Measurements from ENCODE around the gene LY9.

LY9 gene

DNA sequence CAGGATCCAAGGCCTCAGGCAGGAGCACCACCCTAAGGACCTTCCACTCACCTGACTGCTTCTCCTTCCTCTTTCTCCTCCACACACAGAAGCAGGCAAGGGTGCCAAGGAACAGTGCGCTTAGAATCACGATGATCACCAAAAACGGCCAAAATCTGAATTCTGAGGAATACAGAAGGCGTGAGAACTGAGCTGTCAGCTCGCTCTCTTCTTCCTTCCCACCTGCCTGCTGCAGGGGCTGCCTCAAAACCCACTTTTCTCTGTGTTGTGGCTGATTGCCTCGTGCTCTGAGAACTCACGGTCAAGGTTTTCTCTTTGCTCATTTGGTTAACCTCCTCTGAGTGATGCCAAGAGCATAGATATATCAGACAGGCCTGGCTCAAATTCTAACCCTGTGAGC is 42.9 kb downstream of the LY9 start:
- no peaks in the 10 kb centered on the region for H3K9me3 ChIP-seq (ENCODE audit: insufficient read depth, low read depth, low read length)
- no peaks in the 10 kb centered on the region for H4K20me1 ChIP-seq (ENCODE audit: insufficient read depth, low read length, poor library complexity, severe bottlenecking)
- H3K9ac ChIP-seq (ENCODE audit: low read depth, low read length, poor library complexity, severe bottlenecking) = peak overlapping the region; percentile 73
- TF ChIP-seq, protein P1, sequence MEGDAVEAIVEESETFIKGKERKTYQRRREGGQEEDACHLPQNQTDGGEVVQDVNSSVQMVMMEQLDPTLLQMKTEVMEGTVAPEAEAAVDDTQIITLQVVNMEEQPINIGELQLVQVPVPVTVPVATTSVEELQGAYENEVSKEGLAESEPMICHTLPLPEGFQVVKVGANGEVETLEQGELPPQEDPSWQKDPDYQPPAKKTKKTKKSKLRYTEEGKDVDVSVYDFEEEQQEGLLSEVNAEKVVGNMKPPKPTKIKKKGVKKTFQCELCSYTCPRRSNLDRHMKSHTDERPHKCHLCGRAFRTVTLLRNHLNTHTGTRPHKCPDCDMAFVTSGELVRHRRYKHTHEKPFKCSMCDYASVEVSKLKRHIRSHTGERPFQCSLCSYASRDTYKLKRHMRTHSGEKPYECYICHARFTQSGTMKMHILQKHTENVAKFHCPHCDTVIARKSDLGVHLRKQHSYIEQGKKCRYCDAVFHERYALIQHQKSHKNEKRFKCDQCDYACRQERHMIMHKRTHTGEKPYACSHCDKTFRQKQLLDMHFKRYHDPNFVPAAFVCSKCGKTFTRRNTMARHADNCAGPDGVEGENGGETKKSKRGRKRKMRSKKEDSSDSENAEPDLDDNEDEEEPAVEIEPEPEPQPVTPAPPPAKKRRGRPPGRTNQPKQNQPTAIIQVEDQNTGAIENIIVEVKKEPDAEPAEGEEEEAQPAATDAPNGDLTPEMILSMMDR (conservative IDR thresholded peaks at IDR 0.05; ENCODE audit: low read length) = no peak
- no peak for TF ChIP-seq EZH2phosphoT487 (IDR thresholded peaks at IDR 0.05; ENCODE audit: borderline replicate concordance)
- peaks cover 62% of the 10 kb centered on the region; the same call in 1 of the 2 replicates for H3K36me3 ChIP-seq (ENCODE audit: insufficient read depth, low read length)
- H2AFZ ChIP-seq (ENCODE audit: low read length) = no peak overlapping the region
- H3K79me2 ChIP-seq (ENCODE audit: insufficient read depth, low read length) = peaks cover 60% of the 10 kb centered on the region
- H3K4me3 ChIP-seq (ENCODE audit: low read length, poor library complexity, severe bottlenecking) = peak overlapping the region; percentile 56
- H3K9me2 ChIP-seq (replicated peaks; ENCODE audit: low read depth, low read length) = no peaks in the 10 kb centered on the region
- H3K4me2 ChIP-seq (ENCODE audit: low read depth, low read length, poor library complexity, severe bottlenecking) = peak overlapping the region; percentile 82
- H3F3A ChIP-seq (ENCODE audit: low read depth) = peaks cover 17% of the 10 kb centered on the region
- H3K4me1 ChIP-seq (ENCODE audit: insufficient read depth, low read length, poor library complexity, severe bottlenecking) = peaks cover 77% of the 10 kb centered on the region
- H3K27me3 ChIP-seq (ENCODE audit: insufficient read depth, low read length, poor library complexity, severe bottlenecking) = no peaks in the 10 kb centered on the region

DNA sequence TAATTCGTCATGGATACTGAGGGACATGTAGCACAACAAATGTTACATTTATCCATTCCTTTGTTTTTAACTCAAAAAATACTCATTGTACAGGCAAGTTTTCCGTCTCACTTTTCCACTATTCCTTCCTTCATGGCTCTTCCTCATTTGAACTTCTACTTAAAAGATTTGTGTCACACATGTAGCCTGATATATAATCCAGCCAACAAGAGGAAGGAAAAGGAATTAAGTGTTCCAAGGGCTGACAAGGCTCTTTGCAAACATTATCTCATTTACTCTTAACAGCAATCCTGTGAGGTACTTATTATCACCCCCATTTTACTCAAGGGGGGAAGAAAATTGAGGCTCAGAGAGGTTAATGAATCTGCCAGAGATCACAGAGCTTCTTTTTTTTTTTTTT is 43.8 kb downstream of the LY9 start:
- peak overlapping the region; percentile 73 for H3K9ac ChIP-seq (ENCODE audit: low read depth, low read length, poor library complexity, severe bottlenecking)
- peaks cover 55% of the 10 kb centered on the region; the same call in 1 of the 2 replicates for H3K36me3 ChIP-seq (ENCODE audit: insufficient read depth, low read length)
- no peak overlapping the region for H3K4me3 ChIP-seq (ENCODE audit: low read length, poor library complexity, severe bottlenecking)
- TF ChIP-seq, protein P1 (conservative IDR thresholded peaks at IDR 0.05; ENCODE audit: low read length) = no peak
- no peak for TF ChIP-seq EZH2phosphoT487 (IDR thresholded peaks at IDR 0.05; ENCODE audit: borderline replicate concordance)
- H4K20me1 ChIP-seq (ENCODE audit: insufficient read depth, low read length, poor library complexity, severe bottlenecking) = no peaks in the 10 kb centered on the region
- peaks cover 68% of the 10 kb centered on the region for H3K79me2 ChIP-seq (ENCODE audit: insufficient read depth, low read length)
- no peak overlapping the region for H3K4me2 ChIP-seq (ENCODE audit: low read depth, low read length, poor library complexity, severe bottlenecking)
- no peak overlapping the region for H2AFZ ChIP-seq (ENCODE audit: low read length)
- H3F3A ChIP-seq (ENCODE audit: low read depth) = peaks cover 17% of the 10 kb centered on the region
- H3K27me3 ChIP-seq (ENCODE audit: insufficient read depth, low read length, poor library complexity, severe bottlenecking) = no peaks in the 10 kb centered on the region
- no peaks in the 10 kb centered on the region for H3K9me3 ChIP-seq (ENCODE audit: insufficient read depth, low read depth, low read length)
- no peaks in the 10 kb centered on the region for H3K9me2 ChIP-seq (replicated peaks; ENCODE audit: low read depth, low read length)
- H3K4me1 ChIP-seq (ENCODE audit: insufficient read depth, low read length, poor library complexity, severe bottlenecking) = peaks cover 86% of the 10 kb centered on the region

DNA sequence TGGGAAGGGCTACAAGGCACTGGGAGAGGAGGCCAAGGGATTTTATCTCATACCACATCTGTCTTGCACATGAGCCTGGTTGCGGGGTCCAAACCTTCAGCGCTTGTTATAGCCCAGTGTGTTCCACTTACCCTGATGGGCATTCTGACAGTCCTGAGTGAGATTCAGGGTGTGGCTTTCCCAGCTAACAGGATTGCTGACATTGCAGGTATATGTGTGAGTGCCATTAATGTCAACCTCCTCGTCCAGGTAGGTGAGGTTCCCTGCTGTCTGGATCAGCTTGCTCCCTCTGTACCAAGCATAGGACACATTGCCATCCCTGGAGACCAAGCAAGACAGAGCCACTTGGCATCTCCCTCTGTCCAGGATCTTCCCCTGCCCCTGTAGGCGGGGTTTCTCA is 45.1 kb downstream of the LY9 start:
- H3K9me3 ChIP-seq (ENCODE audit: insufficient read depth, low read depth, low read length) = no peaks in the 10 kb centered on the region
- no peak overlapping the region for H3K4me2 ChIP-seq (ENCODE audit: low read depth, low read length, poor library complexity, severe bottlenecking)
- no peak overlapping the region for H3K4me3 ChIP-seq (ENCODE audit: low read length, poor library complexity, severe bottlenecking)
- H3K4me1 ChIP-seq (ENCODE audit: insufficient read depth, low read length, poor library complexity, severe bottlenecking) = peaks cover 86% of the 10 kb centered on the region
- no peak overlapping the region for H2AFZ ChIP-seq (ENCODE audit: low read length)
- peaks cover 17% of the 10 kb centered on the region for H3F3A ChIP-seq (ENCODE audit: low read depth)
- H3K79me2 ChIP-seq (ENCODE audit: insufficient read depth, low read length) = peaks cover 76% of the 10 kb centered on the region
- no peaks in the 10 kb centered on the region for H3K27me3 ChIP-seq (ENCODE audit: insufficient read depth, low read length, poor library complexity, severe bottlenecking)
- H3K36me3 ChIP-seq (ENCODE audit: insufficient read depth, low read length) = peaks cover 43% of the 10 kb centered on the region; the same call in 1 of the 2 replicates
- no peaks in the 10 kb centered on the region for H4K20me1 ChIP-seq (ENCODE audit: insufficient read depth, low read length, poor library complexity, severe bottlenecking)
- H3K9me2 ChIP-seq (replicated peaks; ENCODE audit: low read depth, low read length) = no peaks in the 10 kb centered on the region
- H3K9ac ChIP-seq (ENCODE audit: low read depth, low read length, poor library complexity, severe bottlenecking) = no peak overlapping the region
- TF ChIP-seq, protein P1 (conservative IDR thresholded peaks at IDR 0.05; ENCODE audit: low read length) = no peak
- no peak for TF ChIP-seq EZH2phosphoT487 (IDR thresholded peaks at IDR 0.05; ENCODE audit: borderline replicate concordance)

Measured in Loucy (cell line).